GM18520 (cell line): ENCODE data around the gene TCAP.
"Not testable (repeated sequence)": the region's sequence is repeated elsewhere in the genome, so short reads cannot be mapped to it uniquely, and the experiment has no call there.

Source experiments
- ATAC-seq: cut with Tn5 transposase; IDR thresholded peaks from one replicate; pipeline ENCODE4 v1.9.1; 2021; ENCODE audit not compliant: unreplicated experiment

The TCAP gene

GRCh38 chr17:39678340-39679116 is 13.4 kb downstream of the TCAP start:
- ATAC-seq, result no peak

- ATAC-seq, result no peak
Measured at GRCh38 chr17:39679521-39680192, 14.5 kb downstream of the TCAP start.

GRCh38 chr17:39683295-39683939 is 18.3 kb downstream of the TCAP start:
- no peak for ATAC-seq

GRCh38 chr17:39684369-39685192 is 19.4 kb downstream of the TCAP start:
- no peak for ATAC-seq

- no peak for ATAC-seq
Measured at GRCh38 chr17:39687101-39687545, 22.0 kb downstream of the TCAP start.

- ATAC-seq, result peak; percentile 88
Measured at GRCh38 chr17:39687546-39688474, 22.7 kb downstream of the TCAP start, which contains the start of gene PGAP3. PGAP3 (minus strand) TSS chr17:39688057; CDS start chr17:39688014, 43 bp downstream.

GRCh38 chr17:39688475-39688835 is 23.3 kb downstream of the TCAP start:
- no peak for ATAC-seq

- no peak for ATAC-seq
Measured at GRCh38 chr17:39688945-39689344, 23.8 kb downstream of the TCAP start.

GRCh38 chr17:39694593-39694992 is 29.4 kb downstream of the TCAP start:
- no peak for ATAC-seq

- no peak for ATAC-seq
Measured at GRCh38 chr17:39695089-39695474, 29.9 kb downstream of the TCAP start.

GRCh38 chr17:39696731-39697130 is 31.6 kb downstream of the TCAP start:
- ATAC-seq, result no peak

- no peak for ATAC-seq
Measured at GRCh38 chr17:39697961-39698360, 32.8 kb downstream of the TCAP start.

- ATAC-seq, result not testable (repeated sequence)
Measured at GRCh38 chr17:39699157-39699817, 34.1 kb downstream of the TCAP start.

- no peak for ATAC-seq
Measured at GRCh38 chr17:39699818-39700147, 34.6 kb downstream of the TCAP start, which contains the start of gene ERBB2. ERBB2 (plus strand) TSS chr17:39700064; CDS start chr17:39700239, 175 bp downstream.

- no peak for ATAC-seq
Measured at GRCh38 chr17:39700148-39700987, 35.2 kb downstream of the TCAP start.

- no peak for ATAC-seq
Measured at GRCh38 chr17:39701012-39701783, 36.0 kb downstream of the TCAP start.

- no peak for ATAC-seq
Measured at GRCh38 chr17:39701784-39702422, 36.8 kb downstream of the TCAP start.
